Neural crest cell (in vitro differentiated cells): Measurements from ENCODE around the gene ABAT. TPM values are rescaled to one million over a fixed set of nuclear protein-coding genes. Genes with fewer than 3 reads are reported as not detected.
A peak's percentile ranks its signal among the peaks of the same experiment; 100 is the strongest.
"Not testable (repeated sequence)": the region's sequence is repeated elsewhere in the genome, so short reads cannot be mapped to it uniquely, and the experiment has no call there.

Experiments used
- DNase-seq: peaks from one replicate; pipeline ENCODE4 v3.0.0; 2021; ENCODE audit warnings: low read depth, mixed read lengths, low spot score
- H3K27ac Mint-ChIP-seq: one replicate; pipeline ENCODE4 v1.8.0; 2021; ENCODE audit warnings: mild to moderate bottlenecking, mixed read lengths; ENCODE audit not compliant: unreplicated experiment
- H3K27me3 Mint-ChIP-seq: 2 replicates; pipeline ENCODE4 v1.8.0; 2021; ENCODE audit warnings: low read depth, mild to moderate bottlenecking, mixed read lengths
- H3K36me3 Mint-ChIP-seq: 2 replicates; pipeline ENCODE4 v1.8.0; 2021; ENCODE audit warnings: low read depth, mild to moderate bottlenecking, mixed read lengths
- H3K4me1 Mint-ChIP-seq: 2 replicates; pipeline ENCODE4 v1.8.0; 2021; ENCODE audit warnings: mixed read lengths
- H3K4me3 Mint-ChIP-seq: one replicate; pipeline ENCODE4 v1.8.0; 2021; ENCODE audit warnings: mild to moderate bottlenecking, mixed read lengths
- H3K9me3 Mint-ChIP-seq: 2 replicates; pipeline ENCODE4 v1.8.0; 2021; ENCODE audit warnings: mixed read lengths
- CTCF ChIP-seq: fragments of 200-600 bp; sonication (generic); conservative IDR thresholded peaks from 2 replicates; pipeline ENCODE4 v1.5.0; 2021; ENCODE audit warnings: antibody characterized with exemption, mild to moderate bottlenecking
- total RNA-seq: library from RNA; stranded (reverse); gene quantifications from 2 replicates; pipeline ENCODE4 v1.2.1, GENCODE V29; 2021

Gene ABAT
- total RNA-seq, 1 donor from 2014 or later: 35.2 TPM

- Mint-ChIP-seq H3K27ac (no peak overlapping the region), H3K4me1 (peaks cover 10% of the 10 kb centered on the region), H3K4me3 (no peak overlapping the region), H3K36me3 (peaks cover 11% of the 10 kb centered on the region), H3K9me3 (no peaks in the 10 kb centered on the region), H3K27me3 (no peaks in the 10 kb centered on the region)
- DNase-seq: no peak
- TF ChIP-seq CTCF: no peak
Measured at GRCh38 chr16:8741636-8742035, 67.2 kb downstream of the ABAT start.

- Mint-ChIP-seq H3K27ac (no peak overlapping the region), H3K4me3 (no peak overlapping the region), H3K4me1 (peaks cover 10% of the 10 kb centered on the region), H3K36me3 (peaks cover 13% of the 10 kb centered on the region), H3K27me3 (no peaks in the 10 kb centered on the region), H3K9me3 (no peaks in the 10 kb centered on the region)
- no peak for TF ChIP-seq CTCF
- no peak for DNase-seq
Measured at GRCh38 chr16:8742068-8742467, 67.7 kb downstream of the ABAT start.

- not testable (repeated sequence) for H3K36me3 Mint-ChIP-seq, H3K9me3 Mint-ChIP-seq, H3K4me1 Mint-ChIP-seq, H3K4me3 Mint-ChIP-seq, DNase-seq, H3K27me3 Mint-ChIP-seq, H3K27ac Mint-ChIP-seq
Measured at GRCh38 chr16:8748944-8749343, 74.5 kb downstream of the ABAT start.

DNA sequence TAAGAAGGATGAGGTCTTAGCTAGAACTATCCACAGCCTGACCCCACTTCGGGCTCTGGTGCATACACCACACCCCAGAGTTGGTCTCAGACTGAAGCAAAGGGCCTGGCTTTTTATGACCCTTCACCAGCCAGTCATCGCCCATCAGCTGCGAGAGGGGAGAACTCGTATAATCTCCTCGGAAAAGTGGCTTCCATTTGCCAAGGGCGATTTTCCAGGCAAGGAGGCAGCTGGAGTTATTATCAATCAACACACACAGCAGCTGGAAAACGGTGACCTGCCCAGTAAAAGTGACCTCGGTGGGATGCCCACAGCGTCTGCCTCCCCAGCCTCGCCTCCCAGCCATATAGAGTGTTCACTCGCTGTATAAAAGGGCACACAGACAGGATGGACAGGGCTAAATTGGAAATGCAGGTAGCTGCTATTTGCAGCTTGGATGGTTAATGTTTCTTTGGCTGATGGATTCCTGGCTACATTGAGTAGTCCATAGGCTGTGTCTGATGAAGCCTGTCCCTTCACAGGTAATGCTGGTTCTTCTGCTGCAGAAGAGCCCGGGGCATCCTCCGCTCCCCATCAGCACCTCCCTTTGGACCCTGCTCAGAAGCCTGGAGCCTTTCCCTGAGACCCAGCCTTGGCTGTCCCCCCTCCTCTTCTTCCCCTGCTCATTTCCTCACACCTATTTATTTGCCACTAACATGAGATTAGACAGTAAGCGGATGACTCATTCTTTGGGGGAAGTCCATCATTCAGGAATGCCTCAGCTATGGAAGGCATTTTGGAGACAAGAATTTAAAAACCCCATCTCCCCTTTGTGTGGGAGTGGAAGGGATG lies 77.3 kb downstream of the ABAT start:
- Mint-ChIP-seq H3K4me1 (no peaks in the 10 kb centered on the region), H3K9me3 (no peaks in the 10 kb centered on the region), H3K4me3 (no peak overlapping the region), H3K27me3 (no peaks in the 10 kb centered on the region), H3K27ac (no peak overlapping the region), H3K36me3 (peaks cover 4% of the 10 kb centered on the region)
- TF ChIP-seq CTCF: no peak
- DNase-seq: no peak

DNA sequence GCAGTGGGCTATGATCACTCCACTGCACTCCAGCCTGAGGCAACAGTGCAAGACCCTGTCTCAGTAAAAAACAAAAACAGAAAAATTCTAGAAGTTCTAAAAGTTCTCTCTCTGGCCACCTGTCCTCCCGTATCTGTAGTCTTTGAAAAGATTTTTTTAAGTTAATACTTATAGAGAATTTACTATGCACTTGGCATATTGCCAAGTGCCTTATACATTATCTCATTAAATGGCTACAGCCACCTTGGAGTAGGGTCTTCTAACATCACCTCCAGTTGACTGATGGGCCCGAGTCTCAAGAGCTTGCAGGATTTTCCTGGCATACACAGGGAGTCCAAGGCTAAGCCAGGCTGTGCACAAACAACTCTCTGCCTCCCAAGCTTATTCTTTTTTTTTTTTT lies 78.3 kb downstream of the ABAT start:
- no peaks in the 10 kb centered on the region for H3K36me3 Mint-ChIP-seq
- no peak overlapping the region for H3K27ac Mint-ChIP-seq
- H3K4me1 Mint-ChIP-seq: no peaks in the 10 kb centered on the region
- no peak for DNase-seq
- no peak overlapping the region for H3K4me3 Mint-ChIP-seq
- TF ChIP-seq CTCF: no peak
- H3K27me3 Mint-ChIP-seq: no peaks in the 10 kb centered on the region
- no peaks in the 10 kb centered on the region for H3K9me3 Mint-ChIP-seq

DNA sequence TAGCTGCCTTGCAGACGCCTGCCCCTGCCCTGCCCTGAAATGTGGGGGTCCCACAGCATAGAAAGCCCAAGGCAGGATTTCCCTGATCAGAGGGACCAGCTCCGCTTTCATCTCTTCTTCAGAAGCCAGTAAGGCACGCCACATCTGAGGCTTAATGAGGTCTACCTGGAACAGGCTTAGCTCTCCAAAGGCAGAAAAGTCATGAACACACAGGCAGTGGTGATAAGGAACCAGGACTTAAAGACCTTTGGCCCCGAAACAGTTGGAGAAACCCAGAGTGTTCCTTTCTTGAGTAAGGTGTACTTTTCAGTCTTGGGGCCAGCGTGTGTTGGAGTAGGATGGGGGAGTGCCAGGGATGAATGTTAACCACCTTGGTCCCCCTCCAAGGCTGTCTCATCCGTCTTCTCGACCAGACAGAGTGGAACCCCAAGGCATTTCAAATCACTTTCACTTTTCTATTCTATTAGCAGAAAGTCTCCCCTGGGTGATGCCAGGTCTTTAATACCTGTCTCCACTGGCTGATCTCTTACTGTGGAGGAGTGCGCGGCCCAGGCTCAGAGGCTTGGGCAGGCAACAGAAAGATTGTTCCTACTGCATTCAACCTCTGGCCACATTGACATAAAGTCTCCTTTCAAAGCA lies 79.1 kb downstream of the ABAT start:
- Mint-ChIP-seq H3K4me3 (no peak overlapping the region), H3K36me3 (no peaks in the 10 kb centered on the region), H3K9me3 (no peaks in the 10 kb centered on the region), H3K4me1 (no peaks in the 10 kb centered on the region), H3K27ac (peak overlapping the region; percentile 62), H3K27me3 (no peaks in the 10 kb centered on the region)
- TF ChIP-seq CTCF: no peak
- no peak for DNase-seq
